PC-9 (cell line): ENCODE measurements around the gene NPB. TPM values are rescaled to one million over a fixed set of nuclear protein-coding genes. Genes with fewer than 3 reads are reported as not detected.
A peak's percentile ranks its signal among the peaks of the same experiment; 100 is the strongest.

ENCODE experiments used
- BruUV-seq: library from RNA; stranded (reverse); fragments of 400-500 nt; replicated peaks from 2 replicates; lab custom pipeline; 2021; lab: Mats Ljungman, UMichigan
- CTCF ChIA-PET: fragments of 300-600 bp; sonication (Branson Sonifier 250); formaldehyde crosslinking; loops from one replicate; lab custom pipeline; 2022; ENCODE audit warnings: antibody characterized with exemption; lab: Charles Lee
- POLR2A ChIA-PET: fragments of 300-600 bp; sonication (Branson Sonifier 250); formaldehyde crosslinking; loops from one replicate; lab custom pipeline; 2022; ENCODE audit warnings: antibody characterized with exemption; ENCODE audit not compliant: unreplicated experiment; lab: Charles Lee
- DNase-seq, 2 experiments: peaks; one replicate each; pipeline versions ENCODE4 v3.0.0 to v3.0.0-alpha.2; 2015 to 2022; ENCODE audit warnings: mixed read lengths in 1 of 2
- H2AFZ ChIP-seq: fragments of 200-600 bp; sonication (generic); 2 replicates; pipeline ENCODE4 v1.8.1; 2017; ENCODE audit warnings: antibody characterized with exemption
- H3F3A ChIP-seq: fragments of 200-600 bp; sonication (generic); 2 replicates; pipeline ENCODE4 v1.8.1; 2017; ENCODE audit warnings: antibody characterized with exemption, mild to moderate bottlenecking, low read depth; ENCODE audit not compliant: insufficient read depth
- H3K27ac ChIP-seq: fragments of 200-600 bp; sonication (generic); 2 replicates; pipeline ENCODE4 v1.6.1; 2016; ENCODE audit warnings: mixed run types
- H3K27me3 ChIP-seq: fragments of 200-600 bp; sonication (generic); 2 replicates; pipeline ENCODE4 v1.6.1; 2016; ENCODE audit warnings: low read depth, mixed run types; ENCODE audit not compliant: insufficient read depth
- H3K36me3 ChIP-seq: fragments of 200-600 bp; sonication (generic); 2 replicates; pipeline ENCODE4 v1.6.1; 2016; ENCODE audit warnings: low read depth, mixed run types
- H3K4me1 ChIP-seq: fragments of 200-600 bp; sonication (generic); replicated peaks from 2 replicates; pipeline ENCODE4 v1.6.1; 2016; ENCODE audit warnings: mixed run types; ENCODE audit not compliant: insufficient read depth
- H3K4me2 ChIP-seq: fragments of 200-600 bp; sonication (generic); 2 replicates; pipeline ENCODE4 v1.6.1; 2017; ENCODE audit warnings: mixed run types
- H3K4me3 ChIP-seq: fragments of 200-600 bp; sonication (generic); 2 replicates; pipeline ENCODE4 v1.6.1; 2016; ENCODE audit warnings: mixed run types
- H3K79me2 ChIP-seq: fragments of 200-600 bp; sonication (generic); 2 replicates; pipeline ENCODE4 v1.6.1; 2017; ENCODE audit warnings: low read depth, mixed run types
- H3K9me2 ChIP-seq: fragments of 200-600 bp; sonication (generic); 2 replicates; pipeline ENCODE4 v1.8.1; 2017; ENCODE audit warnings: mild to moderate bottlenecking; ENCODE audit not compliant: insufficient read depth
- H3K9me3 ChIP-seq: fragments of 200-600 bp; sonication (generic); 2 replicates; pipeline ENCODE4 v1.8.1; 2016; ENCODE audit warnings: low read depth; ENCODE audit not compliant: insufficient read depth
- H4K20me1 ChIP-seq: fragments of 200-600 bp; sonication (generic); 2 replicates; pipeline ENCODE4 v1.8.1; 2017; ENCODE audit not compliant: insufficient read depth
- CTCF ChIP-seq: fragments of 200-600 bp; sonication (generic); conservative IDR thresholded peaks from 2 replicates; pipeline ENCODE4 v1.6.1; 2017; ENCODE audit warnings: mixed run types, antibody characterized with exemption, mild to moderate bottlenecking, moderate library complexity
- EZH2 ChIP-seq: fragments of 200-600 bp; sonication (generic); IDR thresholded peaks from 2 replicates; pipeline ENCODE4 v1.8.0; 2017; ENCODE audit warnings: antibody characterized with exemption, low read depth
- intact Hi-C: fragments of 100-400 bp; cut with micrococcal nuclease; formaldehyde crosslinking; loops from one replicate; pipeline ENCODE4 v1.10.0; 2022; ENCODE audit not compliant: unreplicated experiment
- total RNA-seq: library from RNA; stranded (reverse); gene quantifications from 2 replicates; pipeline ENCODE4 v1.2.3, GENCODE V29; 2021

The NPB gene
- total RNA-seq, 1 experiment from 2014 or later, result 1.1 TPM

- H3F3A ChIP-seq, result peaks cover 41% of the 10 kb centered on the region; the same call in 1 of the 2 replicates
- peaks cover 58% of the 10 kb centered on the region for H3K4me1 ChIP-seq
- peaks cover 79% of the 10 kb centered on the region for H3K79me2 ChIP-seq
- no peak overlapping the region for H2AFZ ChIP-seq
- no peak overlapping the region; the same call in 1 of the 2 replicates for H3K4me3 ChIP-seq
- H3K9me3 ChIP-seq, result no peaks in the 10 kb centered on the region
- peak overlapping the region; percentile 86; the same call in 1 of the 2 replicates for H3K4me2 ChIP-seq
- intact Hi-C loops, result no loop called here
- BruUV-seq, result TSS peak; percentile 10
- no peak for TF ChIP-seq EZH2
- TF ChIP-seq CTCF, result no peak
- H4K20me1 ChIP-seq, result peaks cover 17% of the 10 kb centered on the region
- no peaks in the 10 kb centered on the region for H3K36me3 ChIP-seq
- no peak overlapping the region; the same call in 1 of the 2 replicates for H3K27ac ChIP-seq
- ChIA-PET POLR2A (interaction anchor here (1.2 kb wide), 1 partner anchor 219 kb away, joined by 8 read pairs; the partner anchor contains the start of gene MRPL12), CTCF (no interaction called here)
- H3K27me3 ChIP-seq, result no peaks in the 10 kb centered on the region
- no peak for DNase-seq
- H3K9me2 ChIP-seq, result no peaks in the 10 kb centered on the region
These were observed 20.0 kb downstream of the NPB start for GRCh38 chr17:81921996-81922565.

GRCh38 chr17:81922566-81923301, 20.7 kb downstream of the NPB start:
- intact Hi-C loops, result no loop called here
- H4K20me1 ChIP-seq, result peaks cover 17% of the 10 kb centered on the region
- H3K27ac ChIP-seq, result peak overlapping the region; percentile 95
- no peaks in the 10 kb centered on the region for H3K9me2 ChIP-seq
- TF ChIP-seq EZH2, result no peak
- no peak for TF ChIP-seq CTCF
- H3K27me3 ChIP-seq, result no peaks in the 10 kb centered on the region
- peak overlapping the region; percentile 86 for H3K4me2 ChIP-seq
- no peaks in the 10 kb centered on the region for H3K36me3 ChIP-seq
- peaks cover 38% of the 10 kb centered on the region; the same call in 1 of the 2 replicates for H3F3A ChIP-seq
- H3K9me3 ChIP-seq, result no peaks in the 10 kb centered on the region
- H3K4me1 ChIP-seq, result peaks cover 58% of the 10 kb centered on the region
- no TSS peak for BruUV-seq
- CTCF ChIA-PET, result interaction anchor here (0.7 kb wide), 2 partner anchors 10 to 54 kb away, joined by 4 to 6 read pairs; no protein-coding TSS in a partner anchor
- H3K4me3 ChIP-seq, result peak overlapping the region; percentile 48
- H2AFZ ChIP-seq, result no peak overlapping the region
- POLR2A ChIA-PET, result interaction anchor here (1.0 to 1.2 kb wide), 2 partner anchors 10 to 220 kb away, joined by 3 to 8 read pairs; partner anchors contain the start of gene MRPL12
- peaks cover 74% of the 10 kb centered on the region for H3K79me2 ChIP-seq
- DNase-seq, result no peak
